IMR-90 (cell line): ENCODE measurements around the gene FGA. TPM values are rescaled to one million over a fixed set of nuclear protein-coding genes. Genes with fewer than 3 reads are reported as not detected.

ENCODE experiments used
- ATAC-seq: fragments of 200-7000 bp; cut with Tn5 transposase; 2 replicates; pipeline ENCODE4 v1.9.1; 2020; ENCODE audit warnings: low read depth, mild to moderate bottlenecking, moderate library complexity
- BruUV-seq: library from RNA; stranded (reverse); fragments of 400-500 nt; replicated peaks from 2 replicates; lab custom pipeline; 2021; lab: Mats Ljungman, UMichigan
- CTCF ChIA-PET: fragments of 300-600 bp; formaldehyde crosslinking; extraction: SDS; loops from one replicate; lab custom pipeline; 2021; ENCODE audit warnings: antibody characterized with exemption; lab: Yijun Ruan, JAX
- POLR2A ChIA-PET: fragments of 300-600 bp; sonication (Branson Sonifier 250); formaldehyde crosslinking; loops from one replicate; lab custom pipeline; 2022; ENCODE audit warnings: antibody characterized with exemption; ENCODE audit not compliant: unreplicated experiment; lab: Charles Lee
- DNase-seq: peaks from one replicate; pipeline ENCODE4 v3.0.0; 2013
- H2AFZ ChIP-seq: replicated peaks from 2 replicates; pipeline ENCODE3; 2013; ENCODE audit warnings: low read length, mild to moderate bottlenecking; ENCODE audit not compliant: poor library complexity
- H2AK5ac ChIP-seq: 2 replicates; pipeline ENCODE4 v1.6.1; 2013; ENCODE audit warnings: low read depth, low read length, inconsistent platforms
- H2AK9ac ChIP-seq: replicated peaks from 2 replicates; pipeline ENCODE3; 2013; ENCODE audit warnings: mild to moderate bottlenecking, low read depth, low read length, moderate library complexity; ENCODE audit not compliant: poor library complexity
- H2BK120ac ChIP-seq: 2 replicates; pipeline ENCODE4 v1.6.1; 2013; ENCODE audit warnings: low read depth, low read length, inconsistent platforms
- H2BK15ac ChIP-seq: 3 replicates; pipeline ENCODE4 v1.6.1; 2013; ENCODE audit warnings: low read depth, low read length, inconsistent platforms
- H2BK20ac ChIP-seq: 2 replicates; pipeline ENCODE4 v1.6.1; 2013; ENCODE audit warnings: low read depth, mild to moderate bottlenecking, inconsistent platforms, low read length, moderate library complexity
- H2BK5ac ChIP-seq: 2 replicates; pipeline ENCODE4 v1.6.1; 2013; ENCODE audit warnings: mild to moderate bottlenecking, low read depth, low read length, inconsistent platforms; ENCODE audit not compliant: poor library complexity, severe bottlenecking
- H3K14ac ChIP-seq: replicated peaks from 2 replicates; pipeline ENCODE4 v1.6.1; 2013; ENCODE audit warnings: low read depth, low read length, inconsistent platforms
- H3K18ac ChIP-seq: 2 replicates; pipeline ENCODE4 v1.6.1; 2013; ENCODE audit warnings: low read depth, low read length, control low read depth
- H3K23ac ChIP-seq: 2 replicates; pipeline ENCODE4 v1.6.1; 2013; ENCODE audit warnings: low read depth, low read length, inconsistent platforms
- H3K27ac ChIP-seq: 2 replicates; pipeline ENCODE4 v1.5.1; 2013; ENCODE audit warnings: mild to moderate bottlenecking, control low read depth, low read length; ENCODE audit not compliant: insufficient read depth
- H3K27me3 ChIP-seq: 2 replicates; pipeline ENCODE4 v1.6.1; 2013; ENCODE audit warnings: low read length; ENCODE audit not compliant: control insufficient read depth, insufficient read depth
- H3K36me3 ChIP-seq: 2 replicates; pipeline ENCODE4 v1.6.1; 2013; ENCODE audit warnings: low read length, mixed read lengths; ENCODE audit not compliant: control insufficient read depth, insufficient read depth
- H3K4ac ChIP-seq: 2 replicates; pipeline ENCODE4 v1.6.1; 2013; ENCODE audit warnings: low read depth, low read length, inconsistent platforms
- H3K4me1 ChIP-seq: 2 replicates; pipeline ENCODE4 v1.6.1; 2013; ENCODE audit warnings: low read length, mixed read lengths; ENCODE audit not compliant: control insufficient read depth, insufficient read depth
- H3K4me2 ChIP-seq: 2 replicates; pipeline ENCODE4 v1.6.1; 2013; ENCODE audit warnings: low read depth, mild to moderate bottlenecking, control low read depth, low read length, moderate library complexity
- H3K4me3 ChIP-seq: 2 replicates; pipeline ENCODE4 v1.5.1; 2013; ENCODE audit warnings: low read depth, mild to moderate bottlenecking, control low read depth, low read length, moderate library complexity; ENCODE audit not compliant: insufficient read depth
- H3K56ac ChIP-seq: 2 replicates; pipeline ENCODE4 v1.6.1; 2013; ENCODE audit warnings: low read length, inconsistent platforms; ENCODE audit not compliant: insufficient read depth; ENCODE audit errors: extremely low read depth
- H3K79me1 ChIP-seq, 2 experiments: 2 replicates each; pipeline ENCODE4 v1.6.1; 2013; ENCODE audit warnings: low read length in 2 of 2, inconsistent platforms in 1 of 2, low read depth in 1 of 2
- H3K9ac ChIP-seq: 2 replicates; pipeline ENCODE4 v1.6.1; 2013; ENCODE audit warnings: low read depth, low read length, control low read depth
- H3K9me1 ChIP-seq: 2 replicates; pipeline ENCODE4 v1.6.1; 2013; ENCODE audit warnings: low read length, inconsistent platforms; ENCODE audit not compliant: insufficient read depth
- H3K9me3 ChIP-seq: 2 replicates; pipeline ENCODE4 v1.6.1; 2013; ENCODE audit warnings: low read length; ENCODE audit not compliant: control insufficient read depth, insufficient read depth
- H4K20me1 ChIP-seq: 2 replicates; pipeline ENCODE4 v1.6.1; 2013; ENCODE audit warnings: low read length, inconsistent platforms; ENCODE audit not compliant: insufficient read depth
- H4K5ac ChIP-seq: 2 replicates; pipeline ENCODE4 v1.6.1; 2013; ENCODE audit warnings: mild to moderate bottlenecking, low read depth, low read length, control low read depth
- H4K8ac ChIP-seq, 2 experiments: 2 replicates each; pipeline ENCODE4 v1.6.1; 2013; ENCODE audit warnings: low read depth in 2 of 2, low read length in 2 of 2, control low read depth in 1 of 2, inconsistent platforms in 1 of 2
- H4K91ac ChIP-seq: 2 replicates; pipeline ENCODE4 v1.6.1; 2013; ENCODE audit warnings: low read depth, low read length, inconsistent platforms; ENCODE audit not compliant: insufficient read depth
- BHLHE40 ChIP-seq: fragments of 150-350 bp; IDR thresholded peaks from 2 replicates; pipeline ENCODE4 v1.6.1; 2016; ENCODE audit warnings: mild to moderate bottlenecking, low read depth, low read length
- CEBPB ChIP-seq: IDR thresholded peaks from 2 replicates; pipeline ENCODE4 v1.6.1; 2012; ENCODE audit warnings: low read depth, low read length, improper control_type of control experiment
- FOS ChIP-seq: fragments of 150-350 bp; IDR thresholded peaks from 2 replicates; pipeline ENCODE4 v1.6.1; 2016; ENCODE audit warnings: low read depth, low read length
- MAFK ChIP-seq: IDR thresholded peaks from 2 replicates; pipeline ENCODE4 v1.6.1; 2012; ENCODE audit warnings: low read depth, low read length, improper control_type of control experiment
- MAZ ChIP-seq: IDR thresholded peaks from 2 replicates; pipeline ENCODE4 v1.6.1; 2012; ENCODE audit warnings: low read depth, mild to moderate bottlenecking, low read length, improper control_type of control experiment, moderate library complexity, borderline replicate concordance
- MXI1 ChIP-seq: IDR thresholded peaks from 2 replicates; pipeline ENCODE4 v1.6.1; 2012; ENCODE audit warnings: low read depth, mild to moderate bottlenecking, low read length, moderate library complexity, borderline replicate concordance
- NFE2L2 ChIP-seq: fragments of 150-350 bp; IDR thresholded peaks from 2 replicates; pipeline ENCODE4 v1.6.1; 2016; ENCODE audit warnings: low read depth, mild to moderate bottlenecking, low read length
- POLR2A ChIP-seq: IDR thresholded peaks from 2 replicates; pipeline ENCODE4 v1.6.1; 2012; ENCODE audit warnings: mild to moderate bottlenecking, low read depth, low read length
- RAD21 ChIP-seq: IDR thresholded peaks from 2 replicates; pipeline ENCODE4 v1.6.1; 2012; ENCODE audit warnings: low read length, improper control_type of control experiment
- SMC3 ChIP-seq: fragments of 150-350 bp; IDR thresholded peaks from 2 replicates; pipeline ENCODE4 v1.6.1; 2016; ENCODE audit warnings: low read depth, mild to moderate bottlenecking, antibody characterized with exemption, low read length, moderate library complexity
- WGBS, 2 experiments: methylation state at CpG; one replicate each; pipeline versions ENCODE4 v1.1.5 to v1.1.7; 2013; ENCODE audit warnings: missing lambda C conversion rate in 2 of 2; ENCODE audit not compliant: insufficient read length in 1 of 2; ENCODE audit errors: extremely low coverage in 2 of 2; 5-methylcytosine and 5-hydroxymethylcytosine counted together
- dilution Hi-C: fragments of 300-500 bp; cut with HindIII; formaldehyde crosslinking; loops from one replicate; pipeline ENCODE4 v1.14.3; 2018; ENCODE audit warnings: low sequenced_read_pairs; ENCODE audit not compliant: unreplicated experiment
- in situ Hi-C: fragments of 300-500 bp; cut with MboI; formaldehyde crosslinking; loops from 3 replicates; pipeline ENCODE4 v1.14.3; 2019; ENCODE audit warnings: low sequenced_read_pairs, inconsistent platforms, mixed read lengths
- intact Hi-C: fragments of 100-400 bp; cut with micrococcal nuclease; formaldehyde crosslinking; loops from 2 replicates; pipeline ENCODE4 v1.10.0; 2022
- polyA plus RNA-seq, 3 experiments: library from polyadenylated mRNA; depleted of rRNA; stranded (reverse); fragments of >200 nt; gene quantifications; 2 replicates each; pipeline ENCODE4 v1.2.3, GENCODE V29; 2012; ENCODE audit warnings: low replicate concordance in 1 of 3
- total RNA-seq: library from RNA; depleted of rRNA; stranded (reverse); fragments of >200 nt; gene quantifications from 2 replicates; pipeline ENCODE4 v1.2.3, GENCODE V29; 2012
- TF ChIP-seq, protein P1 (sequence below): fragments of 150-350 bp; IDR thresholded peaks from 2 replicates; pipeline ENCODE4 v1.6.1; 2017; ENCODE audit warnings: mild to moderate bottlenecking, antibody characterized with exemption, low read length, low read depth
- TF ChIP-seq, protein P2 (sequence below): conservative IDR thresholded peaks from 2 replicates; pipeline ENCODE4 v1.5.1; 2012; ENCODE audit warnings: mild to moderate bottlenecking, low read depth, low read length, improper control_type of control experiment

Gene FGA
- total and polyA plus RNA-seq, 2 of the 4 experiments (the other 2 are of a cell fraction): not detected

DNA sequence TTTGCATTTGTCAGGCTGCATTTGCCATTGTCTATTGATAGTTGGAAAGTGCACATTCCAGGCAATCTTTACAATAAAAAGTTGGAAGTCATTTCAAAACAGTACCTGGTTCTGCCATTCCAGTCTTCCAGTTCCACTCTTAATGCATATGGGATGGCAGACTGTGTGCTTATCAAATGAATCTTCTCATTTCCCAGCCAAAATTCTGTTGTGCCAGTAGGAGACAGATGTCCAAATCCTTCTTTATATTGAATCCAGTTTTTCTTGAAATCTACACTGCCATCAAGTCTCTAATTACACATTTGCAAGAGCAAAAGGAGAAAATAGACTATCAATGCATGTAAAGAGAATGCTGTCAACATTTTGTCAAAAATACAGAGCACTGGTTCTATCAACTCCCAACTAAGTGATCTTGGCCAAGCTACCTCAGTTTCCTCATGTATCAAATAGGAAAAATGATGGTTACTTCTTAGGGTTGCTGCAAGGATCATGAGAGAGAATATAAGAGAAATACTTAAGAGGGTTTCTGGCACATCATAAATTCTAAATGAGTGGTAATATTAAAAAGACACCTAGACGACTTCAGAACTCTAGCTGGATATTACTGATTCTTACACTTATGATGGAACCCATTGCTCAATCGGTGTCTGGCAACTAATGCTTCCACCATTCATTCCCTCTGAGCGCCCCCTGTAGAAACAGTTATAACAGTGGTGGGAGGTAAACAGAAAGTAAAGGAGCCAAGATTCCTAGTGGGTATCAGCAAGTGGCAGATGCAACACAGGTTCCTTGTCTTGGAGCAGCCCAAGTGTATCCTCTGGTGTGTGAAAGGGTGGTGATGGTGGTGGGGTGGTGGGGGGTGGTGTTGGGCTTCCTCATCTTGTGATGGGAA lies 18.1 kb upstream of the FGA start:
- ChIA-PET CTCF (interaction anchor here (1.2 to 1.4 kb wide), 2 partner anchors 10 to 50 kb away, joined by 4 to 5 read pairs; no protein-coding TSS in a partner anchor), POLR2A (no interaction called here)
- H3K4me2 ChIP-seq: no peak overlapping the region

More for the DNA sequence above, 18.1 kb upstream of the FGA start:
- intact Hi-C loops (no loop called here), dilution Hi-C loops (no loop called here), in situ Hi-C loops (no loop called here)
- H3K4me3 ChIP-seq: no peak overlapping the region
- H2AK9ac ChIP-seq: no peak overlapping the region
- H3K9ac ChIP-seq: no peak overlapping the region
- no peak overlapping the region for H2BK120ac ChIP-seq
- no peak for TF ChIP-seq NFE2L2
- TF ChIP-seq, protein P1, sequence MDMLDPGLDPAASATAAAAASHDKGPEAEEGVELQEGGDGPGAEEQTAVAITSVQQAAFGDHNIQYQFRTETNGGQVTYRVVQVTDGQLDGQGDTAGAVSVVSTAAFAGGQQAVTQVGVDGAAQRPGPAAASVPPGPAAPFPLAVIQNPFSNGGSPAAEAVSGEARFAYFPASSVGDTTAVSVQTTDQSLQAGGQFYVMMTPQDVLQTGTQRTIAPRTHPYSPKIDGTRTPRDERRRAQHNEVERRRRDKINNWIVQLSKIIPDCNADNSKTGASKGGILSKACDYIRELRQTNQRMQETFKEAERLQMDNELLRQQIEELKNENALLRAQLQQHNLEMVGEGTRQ: no peak
- TF ChIP-seq MAFK: no peak
- no peak for TF ChIP-seq POLR2A
- TF ChIP-seq BHLHE40: no peak
- TF ChIP-seq MAZ: no peak
- TF ChIP-seq, protein P2, sequence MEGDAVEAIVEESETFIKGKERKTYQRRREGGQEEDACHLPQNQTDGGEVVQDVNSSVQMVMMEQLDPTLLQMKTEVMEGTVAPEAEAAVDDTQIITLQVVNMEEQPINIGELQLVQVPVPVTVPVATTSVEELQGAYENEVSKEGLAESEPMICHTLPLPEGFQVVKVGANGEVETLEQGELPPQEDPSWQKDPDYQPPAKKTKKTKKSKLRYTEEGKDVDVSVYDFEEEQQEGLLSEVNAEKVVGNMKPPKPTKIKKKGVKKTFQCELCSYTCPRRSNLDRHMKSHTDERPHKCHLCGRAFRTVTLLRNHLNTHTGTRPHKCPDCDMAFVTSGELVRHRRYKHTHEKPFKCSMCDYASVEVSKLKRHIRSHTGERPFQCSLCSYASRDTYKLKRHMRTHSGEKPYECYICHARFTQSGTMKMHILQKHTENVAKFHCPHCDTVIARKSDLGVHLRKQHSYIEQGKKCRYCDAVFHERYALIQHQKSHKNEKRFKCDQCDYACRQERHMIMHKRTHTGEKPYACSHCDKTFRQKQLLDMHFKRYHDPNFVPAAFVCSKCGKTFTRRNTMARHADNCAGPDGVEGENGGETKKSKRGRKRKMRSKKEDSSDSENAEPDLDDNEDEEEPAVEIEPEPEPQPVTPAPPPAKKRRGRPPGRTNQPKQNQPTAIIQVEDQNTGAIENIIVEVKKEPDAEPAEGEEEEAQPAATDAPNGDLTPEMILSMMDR: no peak
- no peak for TF ChIP-seq CEBPB
- no peak for TF ChIP-seq FOS
- TF ChIP-seq SMC3: no peak
- no peak for TF ChIP-seq MXI1
- TF ChIP-seq RAD21: no peak
- no peak overlapping the region for H4K91ac ChIP-seq
- H3K27ac ChIP-seq: no peak overlapping the region
- BruUV-seq: no TSS peak
- H3K27me3 ChIP-seq: no peaks in the 10 kb centered on the region; the same call in 1 of the 2 replicates
- no peak overlapping the region for H4K5ac ChIP-seq
- no peak overlapping the region for H2BK5ac ChIP-seq
- no peak overlapping the region for H2BK15ac ChIP-seq
- no peak overlapping the region for H2BK20ac ChIP-seq
- H4K20me1 ChIP-seq: no peaks in the 10 kb centered on the region
- H3K14ac ChIP-seq: no peak overlapping the region
- H4K8ac ChIP-seq: no peak overlapping the region
- no peak overlapping the region for H3K4ac ChIP-seq
- DNase-seq: no peak
- no peak overlapping the region for H2AFZ ChIP-seq
- no peaks in the 10 kb centered on the region for H3K4me1 ChIP-seq
- no peaks in the 10 kb centered on the region for H3K9me3 ChIP-seq
- H3K79me1 ChIP-seq: no peaks in the 10 kb centered on the region
- H3K23ac ChIP-seq: no peak overlapping the region
- no peak overlapping the region for H3K18ac ChIP-seq
- H2AK5ac ChIP-seq: no peak overlapping the region
- H3K36me3 ChIP-seq: no peaks in the 10 kb centered on the region
- no peaks in the 10 kb centered on the region for H3K9me1 ChIP-seq
- no peak overlapping the region for H3K56ac ChIP-seq
- ATAC-seq: no peak
- WGBS, 2 experiments: no CpG with 5 or more reads among the region's 3 CpGs
